HG02885 (cell line): ENCODE data around the gene WDR7.

Source experiments
- ATAC-seq: cut with Tn5 transposase; IDR thresholded peaks from one replicate; pipeline ENCODE4 v1.9.1; 2021; ENCODE audit warnings: mild to moderate bottlenecking; ENCODE audit not compliant: unreplicated experiment, poor library complexity

WDR7 gene

DNA sequence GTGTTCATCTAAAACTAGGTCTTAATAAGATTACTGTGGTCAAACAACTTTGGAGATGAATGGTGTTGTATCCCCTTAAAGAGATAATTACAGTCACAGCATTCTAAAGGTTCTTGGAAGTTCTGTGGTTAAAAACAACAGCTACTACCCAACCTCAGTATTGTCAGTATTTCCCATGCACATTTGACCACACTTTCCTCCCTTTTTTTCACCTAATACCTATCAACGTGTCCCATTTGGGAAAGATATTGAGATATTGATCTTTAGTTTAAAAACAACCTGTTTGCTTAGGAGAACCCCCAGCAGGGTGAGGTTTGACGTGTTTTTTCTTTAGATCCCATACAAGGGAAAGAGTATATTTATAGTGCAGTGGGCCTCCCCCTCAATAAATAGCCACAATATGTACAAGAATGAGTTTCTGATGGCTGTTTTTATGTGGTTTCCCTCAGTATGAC, 65.6 kb downstream of the WDR7 start:
- ATAC-seq, result peak; percentile 57

DNA sequence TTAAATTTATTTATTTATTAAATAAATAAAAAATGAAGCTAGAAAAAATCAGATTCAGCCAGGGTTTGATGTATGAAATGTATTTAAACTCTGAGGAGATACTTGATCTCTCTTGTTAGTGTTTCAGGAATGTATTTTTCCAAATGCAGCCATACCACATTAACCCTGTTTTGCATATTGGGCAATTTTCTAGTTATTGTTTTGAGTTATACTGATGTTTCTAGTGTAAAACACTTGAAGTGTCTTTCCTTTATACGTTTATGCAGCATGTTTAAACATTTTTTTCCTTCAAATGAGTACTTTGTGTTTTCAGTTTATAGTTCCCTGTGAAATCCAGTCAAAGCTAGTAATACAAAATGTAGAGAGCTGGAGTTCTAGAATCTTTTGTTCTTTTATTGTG, 69.9 kb downstream of the WDR7 start:
- ATAC-seq, result no peak

DNA sequence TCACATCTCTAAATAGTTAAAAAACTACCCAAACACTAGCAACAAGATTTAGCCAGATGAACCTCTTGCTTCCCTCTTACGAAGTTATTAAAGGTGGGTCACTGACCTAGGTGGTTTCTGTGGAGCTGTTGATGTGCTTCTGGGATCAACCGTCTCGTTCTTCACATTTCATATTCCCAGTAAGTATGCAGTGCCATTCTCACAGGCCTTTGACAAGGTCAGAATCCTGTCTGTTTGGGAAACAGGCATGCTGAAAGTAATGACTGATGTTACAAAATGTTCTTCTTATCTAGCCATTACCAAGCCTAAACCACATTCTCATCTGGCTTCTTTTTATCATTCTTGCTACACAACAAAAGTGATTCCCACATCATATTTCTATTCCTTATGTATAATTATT, 70.3 kb downstream of the WDR7 start:
- no peak for ATAC-seq

DNA sequence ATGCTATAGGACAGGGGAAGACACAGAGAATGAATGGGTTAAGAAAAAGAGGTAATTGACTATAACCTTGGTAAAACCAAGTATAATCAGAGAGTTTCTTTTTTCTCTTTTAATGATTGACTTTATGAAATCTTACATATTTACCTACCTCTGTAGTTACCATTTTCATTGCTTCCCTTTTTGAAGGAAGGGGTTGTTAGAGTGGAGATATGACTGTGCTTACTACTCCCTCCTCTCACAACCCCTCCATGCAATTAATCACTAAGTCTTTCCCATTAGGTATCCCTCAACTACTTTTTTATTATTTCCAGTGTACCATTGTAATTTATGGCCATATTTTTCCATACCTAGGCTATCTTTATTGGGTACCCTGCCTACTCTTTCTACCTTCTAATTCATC, 71.4 kb downstream of the WDR7 start:
- ATAC-seq, result no peak

DNA sequence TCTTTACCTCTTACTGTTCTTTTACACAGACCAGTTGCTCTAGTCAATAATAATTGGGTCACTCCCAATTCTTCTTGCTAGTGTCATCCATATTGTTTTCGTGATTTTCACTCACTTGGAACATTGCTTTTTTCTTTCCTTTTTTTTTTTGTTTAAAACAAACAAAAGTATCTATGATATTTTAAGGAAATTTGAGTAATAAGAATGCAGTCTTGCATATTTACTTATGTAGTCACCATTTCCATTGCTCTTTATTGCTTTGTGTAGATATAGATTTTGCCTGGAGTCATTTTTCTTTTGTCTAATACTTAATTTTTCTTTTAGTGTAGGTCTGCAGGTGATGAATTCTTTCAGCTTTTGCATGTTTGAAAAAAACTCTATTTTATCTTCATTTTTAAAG, 71.9 kb downstream of the WDR7 start:
- no peak for ATAC-seq

DNA sequence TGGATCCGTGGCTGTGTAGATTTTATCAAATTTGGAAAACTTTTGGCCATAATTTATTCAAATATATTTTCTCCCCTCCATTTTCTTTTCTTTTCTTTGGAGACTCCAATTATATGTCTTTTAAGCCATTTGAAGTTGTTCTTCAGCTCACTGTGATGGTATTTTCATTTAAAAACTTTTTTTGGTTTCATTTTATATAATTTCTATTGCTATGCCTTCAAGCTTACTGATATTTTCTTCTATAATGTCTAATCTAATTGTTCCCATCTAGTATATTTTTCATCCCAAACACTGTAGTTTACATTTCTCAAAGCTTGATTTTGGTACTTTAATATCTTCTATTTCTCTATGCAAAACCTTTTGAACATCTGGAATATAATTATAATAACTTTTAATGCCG, 72.5 kb downstream of the WDR7 start:
- ATAC-seq, result no peak

DNA sequence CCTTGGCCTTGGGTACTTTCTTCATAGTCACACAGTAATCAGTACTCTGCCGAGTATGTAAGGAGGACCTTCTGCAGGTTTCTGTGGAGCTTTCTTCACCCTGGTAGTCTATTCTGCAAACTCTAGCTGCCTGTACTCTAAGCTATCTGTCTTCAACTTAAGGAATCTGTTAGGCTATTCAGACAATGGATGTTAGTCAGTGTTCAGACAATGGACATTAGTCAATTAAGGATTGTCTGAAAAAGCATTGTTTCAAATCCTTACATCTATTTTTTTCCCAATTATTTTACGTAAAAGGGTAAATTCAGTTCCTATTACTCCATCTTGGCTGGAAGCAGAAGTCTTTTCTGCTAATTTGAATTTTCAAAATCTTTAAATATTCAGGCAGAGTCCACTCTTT, 75.7 kb downstream of the WDR7 start:
- no peak for ATAC-seq

DNA sequence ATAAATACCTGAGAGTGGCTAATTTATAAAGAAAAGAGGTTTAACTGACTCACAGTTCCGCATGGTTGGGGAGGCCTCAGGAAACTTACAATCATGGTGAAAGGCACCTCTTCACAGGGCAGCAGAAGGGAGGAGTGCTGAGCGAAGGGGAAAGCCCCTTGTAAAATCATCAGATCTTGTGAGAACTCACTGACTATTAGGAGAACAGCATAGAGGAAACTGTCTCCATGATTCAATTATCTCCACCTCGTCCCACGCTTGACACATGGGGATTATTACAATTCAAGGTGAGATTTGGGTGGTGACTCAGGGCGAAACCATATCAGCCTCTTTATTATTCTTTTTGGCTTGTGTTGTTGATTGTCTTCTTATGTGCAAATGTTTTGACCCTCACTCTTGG, 76.2 kb downstream of the WDR7 start:
- no peak for ATAC-seq

DNA sequence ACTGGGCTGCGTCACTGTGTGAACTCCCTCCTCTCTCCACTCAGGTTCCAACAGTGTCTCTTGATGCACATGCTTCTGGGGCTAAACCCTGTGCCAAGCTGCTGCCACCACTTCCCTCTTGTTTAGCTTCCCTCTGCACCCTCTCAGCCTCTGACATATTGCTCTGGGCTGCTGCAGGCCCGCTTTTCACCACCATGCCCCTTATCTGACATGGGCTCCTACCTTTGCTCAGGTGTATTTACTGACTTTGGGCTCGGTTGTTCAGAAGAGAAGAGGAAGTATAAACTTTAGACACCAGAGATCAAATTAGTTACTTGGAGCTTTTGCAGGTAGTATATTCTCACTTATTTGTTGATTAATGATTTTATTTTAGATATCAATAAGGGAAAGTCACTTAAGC, 77.6 kb downstream of the WDR7 start:
- no peak for ATAC-seq

DNA sequence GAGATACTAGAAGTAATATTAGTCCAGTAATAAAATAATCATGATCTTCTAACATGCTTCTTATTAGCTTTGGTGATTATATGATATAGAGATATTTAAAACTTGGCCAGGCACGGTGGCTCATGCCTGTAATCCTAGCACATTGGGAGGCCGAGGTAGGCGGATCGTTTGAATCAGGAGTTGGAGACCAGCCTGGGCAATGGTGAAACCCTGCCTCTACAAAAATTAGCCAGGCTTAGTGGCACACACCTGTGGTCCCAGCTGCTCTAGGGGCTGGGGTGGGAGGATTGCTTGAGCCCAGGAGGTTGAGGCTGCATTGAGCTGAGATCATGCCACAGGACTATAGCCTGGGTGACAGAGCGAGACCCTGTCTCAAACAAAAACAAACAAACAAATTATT, 87.0 kb downstream of the WDR7 start:
- ATAC-seq, result no peak

DNA sequence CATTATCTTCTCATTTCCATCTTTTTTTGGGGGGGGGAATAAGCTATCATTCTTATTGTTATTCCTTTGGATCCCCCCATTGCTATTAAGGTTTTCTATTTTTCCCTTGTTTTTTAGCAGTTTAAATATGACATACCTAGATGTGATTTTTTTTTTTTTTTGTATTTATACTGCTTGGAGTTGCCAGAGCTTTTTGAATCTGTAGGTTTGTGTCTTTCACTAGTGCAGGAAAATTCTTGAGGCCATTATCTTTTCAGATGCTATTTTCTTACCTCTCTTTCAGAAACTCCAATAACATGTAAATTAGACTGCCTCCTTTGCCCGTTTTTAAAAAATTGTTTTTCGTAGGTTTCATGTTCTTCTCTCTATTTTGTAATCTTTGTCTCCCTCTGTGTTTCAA, 88.6 kb downstream of the WDR7 start:
- ATAC-seq, result no peak

DNA sequence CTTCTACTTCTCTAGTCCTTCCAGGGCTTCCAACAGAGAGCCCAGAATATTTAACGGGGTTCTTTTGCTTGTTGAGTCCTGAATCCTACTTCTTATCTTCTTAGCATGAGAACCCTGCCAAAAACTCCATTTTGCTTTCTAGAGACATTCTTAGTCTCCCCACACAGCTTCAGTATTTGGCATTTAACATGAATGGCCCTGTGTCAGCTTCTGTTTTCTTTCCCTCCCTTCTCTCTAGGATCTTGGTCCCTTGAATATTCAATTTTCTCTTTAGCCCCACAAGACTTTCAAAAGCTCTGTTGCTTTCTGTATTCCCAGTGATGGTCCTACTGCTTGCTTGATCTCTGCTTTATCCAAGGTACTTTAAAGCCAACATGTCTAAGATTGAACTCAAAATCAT, 89.5 kb downstream of the WDR7 start:
- no peak for ATAC-seq

DNA sequence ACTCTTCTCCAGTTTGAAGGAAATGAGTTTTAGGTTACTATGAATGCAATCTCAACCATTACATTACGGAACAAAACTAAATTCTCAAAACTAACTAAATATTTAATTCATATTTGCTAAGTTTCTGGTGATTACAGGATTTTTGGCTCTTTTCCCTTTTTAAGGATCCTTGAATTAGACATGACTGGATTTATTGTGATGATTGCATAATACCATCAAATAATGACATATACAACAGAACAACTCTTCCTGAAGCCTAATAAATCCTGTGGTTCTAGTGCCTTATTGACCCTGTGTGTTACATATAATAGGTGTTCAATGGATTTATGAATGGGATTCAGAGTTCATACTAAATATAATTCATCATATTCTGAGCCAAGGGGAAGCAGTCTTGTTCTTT, 90.5 kb downstream of the WDR7 start:
- ATAC-seq, result no peak

DNA sequence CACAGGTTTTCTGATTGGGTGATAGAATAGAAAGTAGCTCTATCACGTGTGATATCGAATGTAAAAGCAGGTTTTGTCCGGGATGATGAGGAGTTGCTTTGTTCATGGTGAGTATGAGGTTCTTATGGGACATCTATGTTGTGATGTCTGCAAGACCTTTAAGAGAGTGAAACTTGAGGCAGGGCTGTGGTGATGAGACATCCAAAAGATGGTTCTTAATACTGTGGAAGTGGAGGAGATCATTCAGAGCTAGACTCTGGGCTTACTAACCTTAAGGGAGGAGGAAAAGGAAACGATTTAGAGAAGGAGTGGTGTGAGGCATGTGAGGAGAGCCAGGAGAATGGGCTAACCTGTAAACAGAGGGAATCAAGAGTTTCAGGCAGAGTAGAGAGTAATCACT, 92.0 kb downstream of the WDR7 start:
- ATAC-seq, result no peak

DNA sequence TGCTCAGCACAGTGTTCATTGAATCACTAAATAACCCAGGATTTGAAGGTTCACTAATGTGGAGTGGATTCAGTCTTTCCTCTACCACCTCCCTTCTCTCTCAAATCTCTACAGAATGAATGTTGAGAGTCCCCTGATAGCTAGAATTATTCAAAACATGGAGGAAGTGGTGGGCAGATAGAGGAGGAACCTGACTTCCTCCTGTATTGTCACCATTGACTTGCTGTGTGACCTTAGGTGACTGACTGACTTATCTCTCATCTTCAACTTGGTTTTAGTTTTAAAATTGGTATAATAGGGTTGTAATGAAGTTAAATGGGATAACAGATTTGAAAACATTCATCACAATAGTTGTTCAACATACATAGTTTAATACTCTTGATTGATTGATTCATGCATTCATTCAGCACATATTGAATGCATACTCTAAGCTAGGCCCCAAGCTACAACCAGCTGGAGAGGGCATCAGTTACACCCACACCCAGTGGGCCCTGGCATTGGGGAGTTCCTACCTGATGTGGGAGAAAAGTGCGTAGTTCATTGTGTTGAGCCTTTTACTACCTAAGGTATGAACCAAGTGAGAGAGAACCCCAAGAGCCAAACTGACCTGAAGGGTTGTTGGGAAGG, 96.0 kb downstream of the WDR7 start:
- peak; percentile 92 for ATAC-seq

DNA sequence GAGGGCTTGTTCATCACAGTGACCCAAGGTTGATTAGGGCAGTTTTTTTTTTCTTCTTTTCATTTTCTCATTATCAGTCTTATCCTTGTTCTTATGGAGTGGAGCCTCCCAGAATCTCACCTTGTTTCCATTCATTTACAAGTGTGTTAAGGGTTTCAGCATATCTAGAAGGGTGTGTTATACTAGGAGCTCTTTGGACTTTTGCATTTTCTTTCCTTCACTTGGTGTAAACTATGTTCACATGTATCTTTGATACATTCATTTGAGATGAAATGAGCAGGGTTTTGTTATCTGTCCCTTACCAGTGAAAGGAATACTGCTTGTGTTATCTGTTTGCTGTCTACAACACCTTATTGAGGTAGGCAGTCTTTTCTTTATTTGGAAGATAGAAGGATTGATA, 96.7 kb downstream of the WDR7 start:
- no peak for ATAC-seq

DNA sequence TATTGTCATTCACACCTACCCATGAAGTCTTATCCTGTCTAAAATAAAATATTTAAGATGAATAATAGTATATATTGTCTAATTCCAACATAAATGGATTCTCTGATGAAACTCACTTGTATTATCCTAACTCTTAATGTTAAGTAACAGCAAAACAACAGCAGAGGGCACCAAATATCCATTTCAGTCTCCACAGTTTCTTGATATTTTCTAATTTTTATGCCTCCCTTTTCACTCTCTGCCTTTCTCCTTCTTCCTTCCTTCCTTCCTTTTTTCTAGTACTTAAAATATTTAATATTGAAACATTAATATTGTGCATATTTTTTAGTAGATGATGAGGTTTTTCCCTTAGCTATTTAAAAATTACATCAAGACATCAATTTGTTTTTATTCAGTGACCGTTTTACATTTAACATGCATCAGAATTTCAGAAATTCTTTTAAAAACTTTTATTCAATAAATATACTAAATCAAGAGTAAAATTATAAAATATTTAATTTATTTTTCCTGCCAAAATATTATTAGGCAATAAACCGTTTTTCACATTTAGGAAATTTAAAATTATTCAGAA, 97.6 kb downstream of the WDR7 start:
- ATAC-seq, result no peak

DNA sequence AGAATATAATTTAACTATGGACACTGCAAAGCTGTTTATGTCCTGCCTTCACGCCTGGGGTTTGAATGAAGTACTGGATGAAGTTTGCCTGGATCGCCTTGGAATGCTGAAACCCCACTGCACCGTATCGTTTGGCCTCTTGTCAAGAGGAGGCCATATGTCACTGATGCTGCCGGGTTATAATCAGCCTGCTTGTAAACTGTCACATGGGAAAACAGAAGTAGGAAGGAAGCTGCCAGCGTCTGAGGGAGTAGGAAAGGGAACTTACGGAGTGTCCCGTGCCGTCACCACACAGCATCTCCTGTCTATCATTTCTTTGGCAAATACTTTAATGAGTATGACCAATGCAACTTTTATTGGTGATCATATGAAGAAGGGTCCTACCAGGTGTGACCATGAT, 105.8 kb downstream of the WDR7 start:
- ATAC-seq, result no peak

DNA sequence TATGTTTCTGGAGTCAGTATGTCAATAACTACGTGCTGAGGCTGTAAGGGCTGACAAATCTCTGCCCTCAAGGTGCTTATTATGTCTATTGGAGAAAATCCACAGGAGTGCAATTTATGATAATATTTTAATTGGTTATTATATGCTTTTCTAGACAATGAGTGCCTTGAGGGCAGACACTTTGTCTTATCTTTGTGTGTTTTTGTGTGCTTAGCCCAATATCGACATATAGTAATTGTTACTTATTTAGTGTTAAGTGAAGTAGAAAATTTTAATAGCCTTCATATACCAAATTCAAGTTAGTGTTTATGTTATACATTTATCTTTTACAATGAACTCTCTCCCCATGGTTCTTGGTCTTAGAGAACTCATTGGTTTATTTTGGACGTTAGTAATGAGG, 118.9 kb downstream of the WDR7 start:
- no peak for ATAC-seq

DNA sequence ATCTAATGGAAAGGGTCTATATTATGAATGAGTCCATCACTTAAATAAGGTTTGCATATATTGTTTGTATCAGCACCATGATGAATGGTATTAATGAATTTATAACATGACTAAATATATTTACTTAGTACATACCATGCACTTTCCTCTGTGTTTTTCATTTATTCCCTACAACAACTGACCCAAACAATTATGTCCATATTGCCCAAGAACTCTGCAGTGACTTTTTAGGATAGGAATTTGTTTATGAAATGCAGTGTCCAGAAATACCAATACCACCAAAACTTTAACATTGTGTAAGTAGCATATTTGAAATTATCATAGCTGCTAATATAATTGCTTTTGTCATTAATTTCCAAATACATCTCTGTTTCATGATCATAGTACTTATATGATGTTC, 119.7 kb downstream of the WDR7 start:
- no peak for ATAC-seq

DNA sequence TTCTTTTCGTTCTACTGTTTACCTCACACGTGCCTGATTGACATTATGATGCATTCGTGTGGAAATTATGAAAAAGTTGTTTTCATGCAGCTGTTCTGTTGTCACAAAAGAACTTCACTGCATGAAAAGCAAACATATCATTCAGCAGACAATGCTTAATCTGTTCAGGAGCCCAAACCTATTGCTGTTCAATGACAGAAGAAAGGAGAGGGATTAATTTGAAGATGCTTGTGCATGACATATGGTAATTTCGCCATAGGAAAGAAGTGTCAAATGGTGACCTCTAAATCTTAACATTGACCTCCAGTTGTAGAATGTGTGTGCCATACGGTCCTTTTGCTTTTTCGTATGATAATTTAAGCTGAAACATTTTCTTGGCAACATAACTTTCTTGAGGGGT, 124.5 kb downstream of the WDR7 start:
- no peak for ATAC-seq

DNA sequence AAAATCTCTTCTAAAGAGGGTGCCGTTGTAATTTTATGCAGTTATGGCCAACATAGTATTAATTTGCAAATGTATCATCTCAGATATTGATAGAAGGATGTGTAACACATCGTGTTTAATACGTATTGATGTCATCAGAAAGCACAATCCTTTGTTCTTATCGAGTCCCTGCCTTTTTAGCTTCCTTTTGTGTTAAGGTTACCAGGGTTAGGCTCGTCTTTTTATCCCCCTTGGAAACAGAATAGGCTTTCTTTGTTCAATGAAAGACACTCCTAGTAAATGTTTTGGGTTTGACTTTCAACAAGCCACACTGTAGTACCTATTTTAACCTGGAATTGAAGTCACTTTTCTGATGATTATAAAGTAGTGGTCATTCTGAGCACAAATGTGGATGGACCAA, 136.2 kb downstream of the WDR7 start:
- ATAC-seq, result no peak
